Fibroblast of the aortic adventitia (primary cell): Measurements from ENCODE around the gene UROS. TPM values are rescaled to one million over a fixed set of nuclear protein-coding genes. Genes with fewer than 3 reads are reported as not detected.

Experiments
- DNase-seq: peaks from one replicate; pipeline ENCODE4 v3.0.0-alpha.2; 2010; ENCODE audit warnings: low read depth
- H3K4me3 ChIP-seq: 2 replicates; pipeline ENCODE4 v1.5.1; 2011; ENCODE audit warnings: low read depth, mild to moderate bottlenecking, control low read depth, low read length, moderate library complexity
- CTCF ChIP-seq: IDR thresholded peaks from 2 replicates; pipeline ENCODE4 v1.5.1; 2011; ENCODE audit warnings: mild to moderate bottlenecking, low read length, control low read depth, inconsistent platforms; ENCODE audit not compliant: insufficient read depth
- total RNA-seq: library from RNA; depleted of rRNA; stranded (reverse); fragments of >200 nt; gene quantifications from 2 replicates; pipeline ENCODE4 v1.2.3, GENCODE V29; 2012; ENCODE audit warnings: low replicate concordance

Gene UROS
- total RNA-seq, 1 donor: 74.7 TPM

DNA sequence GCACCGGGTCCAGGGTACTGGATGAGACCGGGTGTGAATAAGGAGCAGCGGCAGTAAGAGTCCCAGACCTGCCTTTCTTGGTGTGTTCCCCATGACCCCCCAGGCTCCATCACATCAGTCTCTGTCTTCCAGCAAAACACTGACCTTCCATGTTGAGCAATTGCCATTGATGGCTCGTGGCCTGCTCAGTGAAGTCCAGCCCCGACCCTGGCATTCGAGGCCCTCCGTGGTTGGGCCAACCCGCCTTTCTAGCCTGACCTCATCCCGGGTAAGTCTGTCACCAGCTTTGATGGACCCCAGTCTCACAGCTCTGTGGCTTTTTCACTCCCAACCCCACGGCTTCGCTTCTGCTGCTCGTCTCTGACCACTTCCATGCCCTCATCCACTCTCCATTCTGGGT is 53.9 kb downstream of the UROS start:
- no peak for TF ChIP-seq CTCF
- no peak for DNase-seq
- no peak overlapping the region for H3K4me3 ChIP-seq

DNA sequence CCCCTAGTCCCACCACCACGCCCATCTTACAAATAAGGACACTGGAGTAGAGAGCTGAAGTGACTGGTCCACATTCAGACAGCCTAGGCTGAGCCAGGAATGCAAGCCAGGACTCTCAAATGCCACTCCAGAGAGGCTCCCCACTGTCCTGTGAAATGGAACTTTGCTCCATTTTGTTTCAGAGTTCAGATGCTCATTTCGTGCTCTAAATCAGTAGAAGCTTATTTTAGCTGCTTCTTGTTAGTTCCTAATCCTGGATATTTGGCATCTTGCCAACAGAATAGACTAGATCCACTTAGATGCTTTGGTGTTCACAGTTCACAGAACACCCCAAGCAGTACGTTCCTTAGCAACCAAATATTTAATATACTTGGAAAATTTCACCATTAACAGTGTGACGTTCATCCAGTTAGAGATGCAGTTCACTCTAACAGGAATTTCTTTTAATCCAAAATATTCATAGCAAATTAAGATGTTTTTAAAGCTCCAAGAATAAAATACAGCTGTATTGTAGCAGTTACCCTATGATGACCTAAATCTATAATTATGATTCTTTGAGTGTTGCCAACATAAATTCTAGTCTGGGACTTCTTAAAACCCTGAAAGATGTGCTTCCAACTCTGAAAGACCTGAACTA is 54.7 kb downstream of the UROS start:
- TF ChIP-seq CTCF: no peak
- DNase-seq: peak; percentile 46
- H3K4me3 ChIP-seq: no peak overlapping the region

DNA sequence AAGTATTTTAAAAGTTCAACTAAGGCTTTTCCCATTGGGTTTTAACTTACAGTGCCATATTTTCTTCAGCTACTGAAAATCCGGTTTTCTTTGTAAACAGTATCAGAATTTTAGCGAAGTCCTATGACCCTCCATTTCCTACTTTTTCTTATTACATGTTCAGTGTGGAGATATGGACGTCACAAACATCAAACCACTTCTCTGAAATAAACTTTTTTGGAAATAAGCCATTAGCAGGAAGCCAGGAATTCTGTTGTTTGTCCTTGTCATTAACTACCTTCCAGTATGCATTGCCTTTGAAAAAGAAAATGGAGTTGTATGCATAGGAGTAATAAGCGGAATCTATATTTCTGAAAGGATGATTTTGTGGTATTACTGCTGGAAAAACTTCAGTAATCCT is 56.5 kb downstream of the UROS start:
- no peak for TF ChIP-seq CTCF
- no peak for DNase-seq
- H3K4me3 ChIP-seq: no peak overlapping the region

- TF ChIP-seq CTCF: no peak
- DNase-seq: no peak
These were observed 57.2 kb downstream of the UROS start for GRCh38 chr10:125765835-125766234.

GRCh38 chr10:125762692-125763648 is 60.1 kb downstream of the UROS start:
- DNase-seq: no peak
- no peak overlapping the region for H3K4me3 ChIP-seq
- TF ChIP-seq CTCF: no peak

More at GRCh38 chr10:125765835-125766234, 57.2 kb downstream of the UROS start:
- no peak overlapping the region for H3K4me3 ChIP-seq

- no peak for DNase-seq
- no peak for TF ChIP-seq CTCF
- no peak overlapping the region for H3K4me3 ChIP-seq
These were observed 61.1 kb downstream of the UROS start for GRCh38 chr10:125761961-125762360.
